Left renal cortex interstitium (tissue), 4 donors: ENCODE measurements around the gene GRIA1. TPM values are rescaled to one million over a fixed set of nuclear protein-coding genes. Genes with fewer than 3 reads are reported as not detected.

Experiments
- DNase-seq, 4 donors: peaks; one replicate each; pipeline ENCODE4 v3.0.0-alpha.2; 2013; ENCODE audit warnings: low read depth in 4 of 4, low spot score in 2 of 4, missing footprints in 1 of 4
- polyA plus RNA-seq, 4 donors: library from polyadenylated mRNA; unstranded; fragments of 120-200 nt; gene quantifications; one replicate each; pipeline ENCODE4 v1.2.1, GENCODE V29; 2013; ENCODE audit not compliant: insufficient read length in 4 of 4

GRIA1 gene
- polyA plus RNA-seq, 4 donors: 0.97 to 5.8 (median 3.5) TPM

DNA sequence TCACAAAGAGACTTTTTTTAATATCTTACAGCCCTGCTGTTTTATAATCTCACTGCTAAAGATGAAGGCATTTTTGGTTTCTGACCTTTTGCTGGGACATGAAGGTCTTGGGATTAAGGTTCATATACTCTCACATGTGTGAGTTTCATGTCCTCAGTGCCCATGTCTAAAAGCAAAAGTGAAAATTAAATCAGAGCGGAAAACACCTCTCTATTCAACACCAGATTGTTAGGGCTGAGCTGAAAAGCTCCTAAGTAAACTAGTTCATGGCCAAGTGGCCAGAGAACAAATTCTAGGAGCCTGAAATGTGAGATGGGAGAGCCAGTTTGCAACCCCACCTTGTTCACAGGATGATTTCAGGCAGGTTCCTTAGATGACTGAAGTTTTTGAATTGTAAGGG lies 110.9 kb downstream of the GRIA1 start:
- no peak for DNase-seq

DNA sequence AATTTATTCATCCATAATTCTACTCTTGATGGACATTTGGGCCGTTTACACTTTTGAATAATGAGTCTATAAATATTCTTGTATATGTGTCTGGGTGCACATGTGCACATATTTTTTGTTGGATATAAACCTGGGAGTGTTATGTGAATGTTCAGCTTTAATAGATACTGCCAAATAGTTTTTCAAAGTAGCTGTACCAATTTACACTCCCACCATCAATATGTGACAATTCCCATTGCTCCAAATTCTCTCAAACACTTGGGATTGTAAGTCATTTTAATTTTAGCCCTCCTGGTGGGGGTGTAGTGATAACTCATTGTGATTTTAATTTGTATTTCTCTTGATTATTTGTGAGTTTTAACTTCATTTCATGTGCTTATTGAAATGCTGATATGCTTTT lies 114.9 kb downstream of the GRIA1 start:
- DNase-seq: no peak

DNA sequence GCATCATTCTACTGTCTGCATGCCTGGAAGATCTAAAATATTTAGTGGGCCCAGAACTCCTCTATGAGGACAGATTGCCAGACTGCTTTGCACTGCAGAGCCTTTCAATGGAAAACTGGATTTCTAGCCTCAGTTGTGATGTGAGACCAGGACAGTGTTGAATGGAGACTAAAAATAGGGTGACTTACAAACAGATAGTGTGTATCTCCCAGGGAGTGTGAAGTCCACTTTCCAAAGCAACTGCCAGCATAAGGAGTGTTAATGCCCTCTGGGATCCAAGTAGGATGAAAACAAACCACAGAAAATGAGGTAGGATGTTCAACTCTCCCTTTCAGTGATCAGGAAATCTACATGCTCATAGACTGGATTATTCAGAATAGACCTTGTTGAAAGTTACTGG lies 119.5 kb downstream of the GRIA1 start:
- no peak for DNase-seq

DNA sequence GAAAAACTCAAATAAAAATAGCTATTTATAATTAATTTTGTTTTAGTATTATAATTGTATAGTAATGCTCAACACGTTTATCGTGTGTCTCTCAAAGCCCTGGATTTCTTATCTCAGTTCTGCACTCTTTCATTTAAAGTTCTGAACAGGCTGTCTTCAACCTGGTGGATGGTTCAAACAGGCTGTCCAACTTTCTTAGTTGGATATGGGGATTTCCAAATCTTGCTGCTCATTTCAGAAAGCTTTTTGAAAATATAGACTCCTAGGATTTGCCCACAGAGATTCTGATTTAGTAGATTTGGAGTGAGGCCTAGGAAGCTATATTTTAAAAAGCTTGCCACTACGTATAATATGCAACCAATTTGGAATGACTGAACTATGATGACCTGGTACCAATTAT lies 120.3 kb downstream of the GRIA1 start:
- no peak for DNase-seq

DNA sequence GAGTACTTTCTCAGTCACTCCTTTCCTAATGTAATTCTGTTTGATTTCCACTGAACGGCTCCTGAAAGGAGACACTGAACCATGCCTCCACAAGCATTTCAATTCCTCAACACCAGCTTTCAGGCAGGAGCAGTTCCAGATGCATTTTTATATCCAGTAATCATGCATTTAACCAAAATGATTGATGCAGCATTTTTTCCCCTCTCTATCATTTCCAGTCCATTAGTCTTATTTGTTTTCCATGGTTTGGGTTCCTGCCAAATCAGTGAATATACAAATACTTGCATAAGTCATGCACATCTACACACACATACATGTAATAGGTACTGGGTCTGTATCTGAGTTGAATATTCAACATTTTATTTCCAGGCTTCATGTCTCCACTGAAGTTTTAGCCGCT lies 122.7 kb downstream of the GRIA1 start:
- DNase-seq: no peak

DNA sequence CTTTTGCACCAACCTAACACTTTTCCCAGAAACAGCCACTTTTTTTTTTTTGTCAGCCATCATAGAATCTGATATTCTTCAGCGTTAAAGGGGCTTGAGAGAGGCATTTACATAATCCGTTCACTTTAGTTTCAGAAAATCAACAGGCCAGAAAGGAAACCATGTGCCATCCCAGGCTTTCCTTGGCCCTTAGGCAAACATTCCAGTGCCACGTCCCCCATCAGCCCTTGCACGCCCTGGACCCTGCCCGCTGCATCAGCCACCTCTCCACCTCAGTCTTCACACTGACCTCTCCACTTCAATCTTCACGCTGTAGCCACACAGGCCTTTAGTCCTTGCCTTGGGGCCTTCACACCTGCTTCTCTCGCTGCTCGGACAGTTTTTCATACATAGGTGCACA lies 123.2 kb downstream of the GRIA1 start:
- DNase-seq: no peak

DNA sequence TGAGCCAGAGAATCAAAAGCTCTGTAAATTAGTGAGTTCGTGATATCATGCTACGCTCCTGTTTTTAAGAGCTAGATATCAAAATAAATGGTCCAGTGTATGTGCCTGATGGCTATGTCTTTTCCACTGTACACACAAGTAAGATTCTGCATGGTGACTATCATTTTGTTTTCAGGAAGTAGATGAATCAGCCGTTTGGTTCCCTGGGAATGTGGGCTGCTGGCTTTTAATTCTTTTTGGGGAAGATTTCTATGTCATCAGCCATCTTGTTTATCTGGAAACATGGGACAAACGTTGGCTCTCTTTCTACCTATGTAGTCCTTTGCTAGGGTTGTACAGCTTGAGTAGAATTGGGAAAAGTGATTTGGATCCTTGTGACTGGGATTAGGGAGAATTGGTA lies 126.7 kb downstream of the GRIA1 start:
- DNase-seq: no peak

DNA sequence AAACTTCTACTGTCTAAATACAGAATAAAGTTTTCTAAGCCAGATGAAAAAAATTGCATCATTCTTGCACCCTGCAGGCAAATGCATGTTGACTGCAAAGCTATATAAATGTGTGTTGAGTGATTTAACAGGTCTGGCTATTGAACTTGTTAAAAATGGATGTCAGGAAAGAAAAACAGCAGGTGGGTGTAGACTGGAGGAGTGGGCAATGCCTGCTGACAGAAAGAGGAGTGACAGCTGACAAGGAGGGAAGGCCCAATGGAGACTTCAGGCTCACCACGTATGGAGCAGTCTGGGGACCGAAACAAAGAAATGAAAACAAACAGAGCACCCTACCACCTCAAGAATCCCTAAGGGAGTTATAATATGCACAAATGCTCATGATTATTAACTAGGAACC lies 127.8 kb downstream of the GRIA1 start:
- DNase-seq: no peak

DNA sequence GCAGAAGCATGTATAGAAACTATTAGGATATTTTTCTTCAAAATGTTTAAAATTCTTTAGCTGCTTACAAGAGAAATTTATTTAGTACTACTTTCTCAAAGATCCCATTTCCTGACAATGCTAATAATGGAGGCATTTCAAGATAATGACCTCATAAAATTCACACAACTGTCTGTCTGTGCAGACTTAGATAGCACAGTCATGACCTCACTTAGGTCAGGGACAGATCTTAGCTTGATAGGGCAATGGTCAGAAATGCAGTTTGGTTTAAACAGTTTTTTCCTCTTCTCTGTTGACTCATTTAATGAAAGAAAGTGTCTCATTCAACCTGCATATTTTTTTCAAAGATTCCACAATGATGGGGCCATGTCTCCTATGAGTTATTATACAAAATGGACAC lies 128.4 kb downstream of the GRIA1 start:
- no peak for DNase-seq

DNA sequence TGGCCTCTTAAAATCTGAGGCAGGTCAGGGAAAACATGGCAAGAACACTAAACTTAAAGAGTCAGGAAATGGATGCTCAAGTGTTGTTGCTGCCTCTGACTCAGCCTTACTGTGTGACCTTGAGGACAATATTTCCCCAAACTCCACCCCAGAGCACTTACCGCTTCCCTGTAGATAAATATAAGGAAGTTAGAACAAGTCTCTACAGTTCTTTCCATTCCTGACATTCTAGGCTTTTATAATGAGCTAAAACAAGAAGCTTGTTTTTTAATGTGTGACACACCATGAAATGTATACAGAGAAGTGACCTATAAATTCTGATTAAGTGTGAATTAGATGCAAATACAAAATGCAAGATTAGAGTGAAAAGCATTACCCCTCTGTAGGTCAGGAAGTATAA lies 129.3 kb downstream of the GRIA1 start:
- DNase-seq: no peak

DNA sequence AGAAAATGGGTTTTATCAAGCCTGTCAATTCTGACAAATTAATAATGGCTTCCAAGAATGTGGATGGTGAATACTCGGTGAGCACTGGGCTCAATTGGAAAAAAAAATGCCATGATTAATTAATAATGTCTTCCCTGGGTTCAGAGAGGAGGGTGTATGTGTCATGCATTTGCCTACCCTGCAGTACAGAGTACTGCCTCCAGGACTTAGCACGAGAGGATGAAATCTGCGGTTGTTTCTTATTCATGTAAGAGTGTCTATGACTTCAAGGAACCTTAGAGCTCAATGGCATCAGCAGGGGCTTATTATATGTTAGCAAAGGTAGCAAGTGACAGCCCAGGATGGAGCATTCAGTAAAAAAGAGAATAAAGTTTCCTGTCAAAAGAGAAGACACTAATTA lies 132.7 kb downstream of the GRIA1 start:
- DNase-seq: no peak

DNA sequence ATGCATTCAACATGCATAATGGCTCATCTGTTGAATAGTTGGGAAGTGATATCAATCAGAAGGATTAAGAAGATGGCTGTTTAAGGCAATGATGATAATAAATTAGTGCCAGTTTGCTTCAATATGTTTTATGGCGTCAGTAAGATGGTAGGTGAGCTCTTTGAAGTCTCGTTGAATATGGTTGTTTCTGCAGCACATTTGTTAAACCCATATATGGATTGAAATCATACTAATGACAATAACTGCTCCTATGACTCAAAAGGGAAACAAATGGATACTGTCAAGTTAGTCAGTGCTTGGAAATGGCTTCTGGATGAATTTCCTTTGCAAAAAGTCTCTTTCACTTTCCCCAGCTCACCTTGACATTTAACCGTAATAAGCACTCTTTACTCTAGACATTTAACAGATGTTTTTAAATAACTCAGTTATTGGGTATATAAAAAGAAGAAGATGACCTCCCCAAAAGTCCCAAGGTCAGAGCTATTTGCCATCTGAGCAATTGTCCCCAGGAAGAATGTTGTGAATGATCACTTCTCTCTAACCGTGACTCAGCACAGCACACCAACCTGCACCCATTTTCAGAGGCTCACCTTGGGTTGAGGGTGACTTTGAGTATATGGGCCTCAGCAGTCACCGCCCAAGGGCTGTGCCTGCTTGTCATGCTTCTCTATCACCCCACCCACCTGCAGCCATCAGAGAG lies 133.4 kb downstream of the GRIA1 start:
- DNase-seq: no peak

DNA sequence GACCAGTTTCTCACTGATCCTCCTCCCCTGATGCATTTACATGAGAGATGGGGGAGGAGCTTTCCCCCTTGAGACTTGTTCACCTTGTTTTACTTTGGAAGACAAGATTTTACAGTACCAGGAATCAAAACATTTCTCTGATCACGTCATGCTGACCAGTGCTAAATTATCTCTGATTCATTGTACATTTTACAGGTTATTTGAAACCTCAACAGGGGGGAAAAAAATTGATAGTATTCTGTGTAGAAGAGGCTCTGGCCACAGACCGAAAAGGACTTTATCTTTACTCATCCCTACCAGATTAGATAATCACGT lies 133.9 kb downstream of the GRIA1 start:
- DNase-seq: no peak

DNA sequence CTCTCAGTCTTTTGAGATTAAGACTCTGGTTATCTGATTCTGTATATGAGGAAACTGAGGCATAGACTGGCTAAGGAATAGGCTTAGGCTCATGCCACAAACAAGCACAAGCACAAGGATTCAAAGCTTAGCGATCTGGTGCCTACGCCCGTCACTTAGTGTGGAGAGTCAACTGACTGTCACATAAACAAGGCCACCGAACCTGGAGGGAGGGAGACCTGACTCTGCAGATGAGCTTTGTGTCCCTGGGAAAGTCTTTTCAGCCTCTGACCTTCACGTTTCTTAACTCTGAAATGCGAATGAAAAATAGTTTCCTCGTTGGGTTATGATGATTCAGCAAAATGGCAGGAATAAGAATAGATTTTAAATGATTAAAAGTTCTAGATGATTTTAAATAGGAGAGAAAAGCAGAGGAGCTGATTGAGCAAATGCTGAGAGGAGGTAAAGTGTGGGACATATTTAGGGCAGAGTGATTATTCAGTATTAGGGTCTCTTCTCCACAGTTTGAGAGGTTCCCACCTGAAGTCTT lies 135.4 kb downstream of the GRIA1 start:
- DNase-seq: no peak

DNA sequence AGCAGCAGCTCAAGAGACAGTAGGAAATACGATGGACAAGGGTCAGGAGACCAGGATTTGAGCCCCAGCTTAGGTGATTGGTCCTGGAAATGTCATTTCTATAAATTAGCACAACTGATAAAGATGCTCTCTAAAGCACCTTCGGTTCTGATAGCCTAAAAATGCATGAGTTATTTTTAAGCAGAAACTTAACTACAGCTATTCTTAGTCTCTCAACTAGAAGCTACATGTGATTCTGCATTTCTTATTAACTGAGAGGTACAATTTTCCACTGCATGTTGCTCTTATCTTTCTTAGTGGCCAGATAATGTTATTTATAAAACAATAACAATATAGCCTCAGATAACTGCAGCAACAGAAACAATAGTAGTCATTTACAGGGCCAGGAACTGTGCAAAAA lies 136.4 kb downstream of the GRIA1 start:
- DNase-seq: no peak

DNA sequence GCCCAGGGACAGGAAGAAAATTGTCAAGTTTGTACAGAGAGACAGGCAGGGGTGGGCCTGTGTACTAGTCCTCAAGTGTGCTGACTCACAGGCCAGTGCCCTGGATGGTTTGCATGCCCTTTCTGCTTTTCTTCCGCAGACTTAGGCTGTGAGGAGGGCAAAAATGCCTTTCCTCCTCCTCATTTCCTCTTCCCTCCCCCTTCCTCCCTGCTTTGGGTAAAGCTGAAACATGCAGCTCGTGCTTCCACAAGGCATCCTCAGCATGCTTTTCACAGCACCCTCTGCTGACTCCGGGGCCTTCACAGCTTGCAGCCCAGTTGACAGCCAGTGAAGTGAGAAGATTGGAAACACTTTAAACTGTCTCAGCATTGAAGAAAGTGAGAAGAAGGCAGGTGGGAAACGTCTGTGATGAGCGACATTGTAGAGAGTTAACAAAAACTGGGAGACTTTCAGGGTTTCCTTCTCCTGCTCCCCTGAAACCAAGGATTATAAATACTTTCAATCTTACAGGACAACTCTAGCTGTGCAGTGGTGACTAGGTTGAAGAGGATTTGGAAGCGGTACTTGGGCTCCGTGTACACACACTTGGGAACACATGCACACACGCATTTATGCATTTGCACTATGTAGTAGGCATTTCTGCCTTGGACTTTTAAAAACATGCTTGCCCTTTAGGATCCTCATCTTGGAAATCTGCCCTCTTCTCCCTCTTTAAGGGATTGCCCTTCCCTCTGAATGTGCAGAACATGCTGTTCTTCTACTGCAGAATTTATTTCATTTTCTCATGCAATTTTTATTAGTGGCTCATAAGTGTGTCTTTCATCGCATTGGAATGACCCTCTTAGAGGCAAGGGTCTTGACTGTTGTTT lies 138.8 kb downstream of the GRIA1 start:
- DNase-seq: peak in 1 of 4 donors; percentile 7

DNA sequence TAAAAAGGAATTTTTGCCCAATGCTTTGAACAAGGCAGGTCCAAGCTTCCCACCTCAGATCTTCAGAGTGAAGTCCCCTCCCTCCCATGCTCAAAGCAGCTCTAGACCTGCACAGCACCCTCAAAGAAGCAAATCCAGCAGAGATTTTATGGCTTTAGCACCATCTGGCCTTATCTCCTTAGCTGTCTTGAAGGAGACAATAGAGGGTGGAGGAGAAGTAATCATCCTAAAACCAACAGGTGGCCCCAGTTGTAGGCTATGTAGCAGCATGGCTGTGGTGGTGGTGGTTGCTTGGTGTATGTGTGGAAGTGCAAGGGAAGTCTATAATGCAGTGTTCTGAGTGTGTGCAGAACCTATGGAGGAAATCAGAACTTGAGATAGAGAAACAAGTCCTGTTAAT lies 140.1 kb downstream of the GRIA1 start:
- no peak for DNase-seq

DNA sequence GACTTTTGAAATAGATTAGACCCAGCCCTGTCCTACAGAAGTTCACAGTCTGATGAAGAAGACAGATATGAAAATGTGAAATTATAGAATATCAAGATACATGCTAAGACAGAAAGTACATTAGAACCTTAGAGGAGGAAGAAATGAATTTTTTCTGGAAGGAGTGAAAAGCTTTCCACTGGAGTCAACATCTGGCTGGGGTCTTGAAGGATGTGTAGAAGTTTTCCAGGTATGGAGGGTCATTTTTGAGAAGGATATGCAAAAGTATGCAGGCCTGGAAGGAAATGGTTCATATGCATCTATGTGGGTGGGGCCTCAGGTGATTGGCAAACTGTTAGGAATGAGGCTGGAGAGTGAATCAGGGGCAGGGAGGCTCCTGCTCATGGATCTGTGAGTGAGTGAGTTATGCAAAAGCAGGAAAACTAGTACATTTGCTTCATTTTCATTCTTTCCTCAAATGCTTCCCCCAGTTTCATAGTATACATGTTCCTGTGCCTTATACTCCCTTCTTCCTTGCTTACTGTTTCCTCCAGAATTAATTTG lies 142.3 kb downstream of the GRIA1 start:
- DNase-seq: no peak

DNA sequence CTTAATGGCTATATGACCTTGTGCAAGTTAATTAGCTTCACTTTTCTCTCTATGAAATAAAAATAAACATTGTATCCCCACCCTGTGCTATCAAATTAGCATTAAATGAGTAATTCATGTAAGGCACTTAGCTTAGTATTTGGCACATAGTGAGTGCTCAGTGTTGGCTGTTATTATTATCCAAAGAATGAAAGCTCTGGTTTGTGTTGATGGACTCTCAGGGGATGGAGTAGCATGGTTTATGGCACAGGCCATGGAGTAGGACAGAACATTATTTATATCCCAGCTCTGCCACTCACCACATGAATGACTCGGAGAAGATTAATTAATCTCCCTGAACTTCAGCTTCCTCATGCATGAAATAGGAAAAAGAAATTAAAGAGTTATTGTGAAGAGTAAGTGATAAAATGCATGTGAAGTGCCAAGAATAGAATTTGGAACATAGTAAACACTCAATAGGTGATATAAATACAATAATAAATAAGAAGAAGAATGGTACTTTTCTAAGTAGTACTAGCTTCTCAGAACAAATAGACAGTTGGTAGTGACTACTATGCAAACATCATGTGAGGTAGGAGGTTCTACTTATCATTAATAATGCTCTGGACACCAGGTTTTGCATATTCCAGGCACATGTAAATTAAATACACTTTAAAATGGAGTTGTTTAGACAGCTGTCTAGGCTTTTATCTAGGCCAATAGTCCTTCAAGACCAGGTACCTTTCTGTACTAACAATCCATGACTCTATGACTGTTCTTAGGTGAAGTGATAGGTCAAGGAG lies 146.4 kb downstream of the GRIA1 start:
- DNase-seq: no peak

DNA sequence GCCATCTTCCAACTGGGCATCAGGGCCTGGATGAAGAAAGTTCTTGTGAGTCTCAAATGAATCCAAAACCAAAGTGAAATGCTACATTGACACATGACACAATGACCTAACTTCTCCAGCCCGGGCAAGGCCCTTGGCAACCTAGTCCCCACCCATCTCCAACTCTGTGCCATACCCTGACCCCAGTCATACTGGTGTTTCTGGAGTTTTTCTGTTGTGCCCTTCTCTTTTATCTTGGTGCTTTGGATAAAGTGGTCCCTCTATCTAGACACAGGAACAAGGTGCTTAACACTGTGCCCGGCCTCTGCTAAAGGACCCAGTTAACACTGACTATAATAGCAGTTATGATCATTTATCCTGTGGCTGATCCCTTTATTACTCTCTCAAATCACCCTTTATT lies 149.8 kb downstream of the GRIA1 start:
- DNase-seq: no peak

DNA sequence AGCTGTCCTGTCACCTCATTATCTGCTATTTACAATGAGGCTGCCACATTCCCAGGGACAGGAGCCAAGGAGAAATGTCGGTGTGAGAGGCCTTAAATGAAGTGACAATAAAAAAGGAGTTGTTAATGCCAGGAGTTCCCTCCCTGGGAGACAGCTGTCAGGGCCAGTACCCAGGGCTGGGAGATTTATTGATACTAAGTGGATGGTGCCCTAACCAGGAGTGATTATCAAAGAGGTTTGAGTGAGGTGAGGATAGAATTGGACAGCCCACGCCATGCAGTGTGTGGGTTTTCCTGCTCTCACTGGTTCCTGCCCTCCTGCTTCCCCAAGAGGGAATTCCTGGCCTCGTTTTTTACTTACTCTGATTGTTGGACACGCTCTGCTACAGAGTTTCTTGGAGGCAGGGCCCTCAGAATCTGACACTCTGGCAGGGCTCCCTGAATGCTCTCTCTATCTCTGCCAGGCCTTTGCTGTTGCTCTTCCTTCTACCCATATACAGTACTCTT lies 150.8 kb downstream of the GRIA1 start:
- DNase-seq: no peak
